22Rv1 (cell line): ENCODE measurements around the gene PAQR9.

Source experiments
- H3K27ac ChIP-seq: fragments of 450-650 bp; 2 replicates; pipeline ENCODE4 v1.5.1; 2017
- ZFX ChIP-seq: fragments of 450-650 bp; IDR thresholded peaks from 2 replicates; pipeline ENCODE4 v1.6.1; 2017; ENCODE audit warnings: antibody characterized with exemption, borderline replicate concordance
- TF ChIP-seq, protein P1 (sequence below): fragments of 450-650 bp; IDR thresholded peaks from 2 replicates; pipeline ENCODE4 v1.5.1; 2017; ENCODE audit warnings: mild to moderate bottlenecking

The PAQR9 gene

DNA sequence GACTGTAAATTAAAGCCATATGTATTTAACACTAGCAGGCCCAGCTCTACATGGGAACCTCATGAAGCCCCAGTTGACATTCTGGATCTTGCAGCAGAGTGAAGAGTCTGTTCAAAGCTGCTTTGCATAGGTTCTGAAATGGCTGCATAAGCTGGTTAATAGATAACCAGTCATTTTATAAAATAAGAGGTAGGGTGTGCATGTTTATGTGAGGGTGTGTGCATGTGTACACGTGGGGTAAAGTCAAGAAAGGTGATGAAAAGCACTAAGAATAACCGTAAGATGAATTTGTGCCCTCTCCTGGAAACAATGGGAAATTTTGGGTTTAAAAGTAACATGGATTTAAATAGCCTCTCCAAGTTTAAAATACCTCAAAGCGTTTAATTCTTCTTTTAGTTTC, 33.0 kb downstream of the PAQR9 start:
- TF ChIP-seq, protein P1, sequence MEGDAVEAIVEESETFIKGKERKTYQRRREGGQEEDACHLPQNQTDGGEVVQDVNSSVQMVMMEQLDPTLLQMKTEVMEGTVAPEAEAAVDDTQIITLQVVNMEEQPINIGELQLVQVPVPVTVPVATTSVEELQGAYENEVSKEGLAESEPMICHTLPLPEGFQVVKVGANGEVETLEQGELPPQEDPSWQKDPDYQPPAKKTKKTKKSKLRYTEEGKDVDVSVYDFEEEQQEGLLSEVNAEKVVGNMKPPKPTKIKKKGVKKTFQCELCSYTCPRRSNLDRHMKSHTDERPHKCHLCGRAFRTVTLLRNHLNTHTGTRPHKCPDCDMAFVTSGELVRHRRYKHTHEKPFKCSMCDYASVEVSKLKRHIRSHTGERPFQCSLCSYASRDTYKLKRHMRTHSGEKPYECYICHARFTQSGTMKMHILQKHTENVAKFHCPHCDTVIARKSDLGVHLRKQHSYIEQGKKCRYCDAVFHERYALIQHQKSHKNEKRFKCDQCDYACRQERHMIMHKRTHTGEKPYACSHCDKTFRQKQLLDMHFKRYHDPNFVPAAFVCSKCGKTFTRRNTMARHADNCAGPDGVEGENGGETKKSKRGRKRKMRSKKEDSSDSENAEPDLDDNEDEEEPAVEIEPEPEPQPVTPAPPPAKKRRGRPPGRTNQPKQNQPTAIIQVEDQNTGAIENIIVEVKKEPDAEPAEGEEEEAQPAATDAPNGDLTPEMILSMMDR: no peak; the same call in 1 of the 2 replicates
- TF ChIP-seq ZFX: no peak
- no peak overlapping the region for H3K27ac ChIP-seq

DNA sequence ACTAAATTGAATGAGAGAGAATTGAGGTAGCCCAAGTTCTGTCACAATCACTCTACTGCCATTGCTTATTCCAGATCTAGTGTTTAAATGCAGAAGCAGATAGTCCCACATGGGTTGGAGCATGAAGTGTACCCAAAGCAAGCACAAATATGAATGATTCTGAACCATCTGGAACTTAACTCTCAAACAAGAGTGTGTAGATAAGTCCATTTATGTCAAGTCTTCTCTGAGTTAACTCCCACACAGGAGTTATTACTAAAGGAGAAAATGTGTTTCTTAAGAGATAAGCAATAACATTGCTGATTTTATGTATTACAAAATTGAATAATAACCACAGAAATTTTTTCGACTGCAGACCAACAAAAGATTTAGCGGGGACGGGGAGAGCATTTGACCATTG, 33.6 kb downstream of the PAQR9 start:
- TF ChIP-seq, protein P1: no peak
- TF ChIP-seq ZFX: no peak
- no peak overlapping the region for H3K27ac ChIP-seq

- TF ChIP-seq ZFX: no peak
- TF ChIP-seq, protein P1: peak; percentile 86
- H3K27ac ChIP-seq: no peak overlapping the region
These were observed 34.4 kb downstream of the PAQR9 start for GRCh38 chr3:142929109-142929508.

- no peak for TF ChIP-seq ZFX
- TF ChIP-seq, protein P1: no peak
- no peak overlapping the region for H3K27ac ChIP-seq
These were observed 37.0 kb downstream of the PAQR9 start for GRCh38 chr3:142926368-142926944.

DNA sequence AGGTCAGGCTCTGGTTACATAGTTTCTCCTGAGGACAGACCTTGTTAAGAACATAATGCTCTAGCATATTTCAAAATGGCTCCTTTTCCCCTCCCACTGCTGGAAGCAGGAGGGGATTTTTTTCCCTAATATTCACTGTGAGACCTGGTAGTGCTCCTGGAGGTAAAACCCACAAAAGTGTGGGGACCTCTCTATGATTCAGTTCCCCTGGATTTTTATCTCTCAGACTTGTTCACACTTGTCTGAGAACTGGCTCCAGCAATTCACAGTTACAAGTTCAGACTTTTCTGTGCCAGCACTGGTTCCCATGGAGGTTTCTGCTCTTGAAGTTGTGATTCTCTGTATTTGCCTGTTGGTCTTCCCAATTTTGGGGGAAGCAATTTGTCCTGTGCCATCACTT, 38.3 kb downstream of the PAQR9 start:
- H3K27ac ChIP-seq: no peak overlapping the region
- TF ChIP-seq, protein P1: no peak
- TF ChIP-seq ZFX: no peak

GRCh38 chr3:142923694-142924093, 39.8 kb downstream of the PAQR9 start:
- no peak overlapping the region for H3K27ac ChIP-seq
- TF ChIP-seq ZFX: no peak
- TF ChIP-seq, protein P1: no peak

DNA sequence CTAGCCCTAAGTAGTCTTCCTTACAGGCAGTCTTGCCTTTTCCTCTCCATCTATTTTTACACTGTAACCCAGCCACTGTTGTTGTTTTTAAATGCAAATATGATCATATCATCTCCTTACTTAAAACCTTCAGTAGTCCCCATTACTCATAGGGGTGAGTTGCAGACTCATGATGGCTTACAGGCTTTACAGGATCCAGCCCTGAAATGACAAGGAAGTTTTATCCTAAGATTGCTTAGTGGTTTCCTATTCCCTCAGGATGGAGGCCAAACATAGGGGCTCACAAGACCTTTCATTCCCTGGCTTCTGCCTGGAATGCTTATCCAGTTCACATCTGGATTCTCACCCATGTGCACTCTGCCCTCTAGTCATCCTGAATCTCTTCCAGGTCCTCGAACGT, 46.9 kb downstream of the PAQR9 start:
- no peak overlapping the region for H3K27ac ChIP-seq
- TF ChIP-seq, protein P1: no peak
- no peak for TF ChIP-seq ZFX
